Placental pericyte (primary cell): ENCODE data around the gene OCIAD1. TPM values are rescaled to one million over a fixed set of nuclear protein-coding genes. Genes with fewer than 3 reads are reported as not detected.

Experiments used
- total RNA-seq: library from RNA; depleted of rRNA; stranded (reverse); fragments of >200 nt; gene quantifications from 2 replicates; pipeline ENCODE4 v1.2.3, GENCODE V29; 2012

The OCIAD1 gene, protein sequence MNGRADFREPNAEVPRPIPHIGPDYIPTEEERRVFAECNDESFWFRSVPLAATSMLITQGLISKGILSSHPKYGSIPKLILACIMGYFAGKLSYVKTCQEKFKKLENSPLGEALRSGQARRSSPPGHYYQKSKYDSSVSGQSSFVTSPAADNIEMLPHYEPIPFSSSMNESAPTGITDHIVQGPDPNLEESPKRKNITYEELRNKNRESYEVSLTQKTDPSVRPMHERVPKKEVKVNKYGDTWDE
- total RNA-seq, result 98.1 and 117 TPM in 2 replicates

DNA sequence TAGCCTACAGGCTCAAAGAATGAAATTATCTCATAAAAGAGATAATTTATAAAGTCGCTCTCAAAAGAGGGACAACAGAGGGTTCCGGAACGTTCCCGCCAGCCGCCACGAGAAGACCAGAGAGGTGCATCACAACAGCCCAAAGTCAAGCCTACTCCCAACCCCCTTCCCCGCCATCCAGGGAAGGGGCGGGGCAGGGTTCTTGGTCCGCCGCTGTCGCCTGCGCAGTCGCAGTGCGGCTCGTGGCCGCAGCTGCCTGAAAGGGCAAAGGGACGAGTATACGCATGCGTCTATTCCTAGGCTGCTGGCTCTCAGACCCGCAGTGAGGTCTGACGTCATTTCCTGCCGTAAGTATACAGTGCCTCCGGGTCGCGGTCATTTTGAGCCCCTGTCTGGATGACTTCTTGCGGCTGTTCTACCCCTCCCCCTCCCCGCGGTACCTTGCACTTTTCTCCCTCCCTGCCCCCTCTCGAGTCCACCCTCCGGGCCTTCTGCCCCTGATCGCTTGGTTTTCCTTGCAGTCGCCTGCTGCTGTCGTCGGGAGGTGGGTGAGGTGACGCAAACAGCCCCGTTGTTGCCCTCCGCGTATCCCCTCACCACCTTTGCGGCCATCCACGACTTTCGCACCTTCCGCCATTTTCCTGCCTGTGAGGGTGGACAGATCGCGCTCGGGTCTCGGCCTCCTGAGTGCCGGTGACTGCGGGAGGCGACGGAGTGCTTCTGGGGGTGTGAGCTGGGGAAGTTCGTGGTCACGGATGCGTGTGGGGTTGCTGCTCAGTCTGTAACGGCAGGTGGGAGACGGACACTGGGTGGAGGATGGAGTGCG is at the start of gene OCIAD1:
OCIAD1 (plus strand) TSS at position 383 of the 826 bp plus-strand sequence. CDS start 1,537 bp downstream, outside the sequence.

DNA sequence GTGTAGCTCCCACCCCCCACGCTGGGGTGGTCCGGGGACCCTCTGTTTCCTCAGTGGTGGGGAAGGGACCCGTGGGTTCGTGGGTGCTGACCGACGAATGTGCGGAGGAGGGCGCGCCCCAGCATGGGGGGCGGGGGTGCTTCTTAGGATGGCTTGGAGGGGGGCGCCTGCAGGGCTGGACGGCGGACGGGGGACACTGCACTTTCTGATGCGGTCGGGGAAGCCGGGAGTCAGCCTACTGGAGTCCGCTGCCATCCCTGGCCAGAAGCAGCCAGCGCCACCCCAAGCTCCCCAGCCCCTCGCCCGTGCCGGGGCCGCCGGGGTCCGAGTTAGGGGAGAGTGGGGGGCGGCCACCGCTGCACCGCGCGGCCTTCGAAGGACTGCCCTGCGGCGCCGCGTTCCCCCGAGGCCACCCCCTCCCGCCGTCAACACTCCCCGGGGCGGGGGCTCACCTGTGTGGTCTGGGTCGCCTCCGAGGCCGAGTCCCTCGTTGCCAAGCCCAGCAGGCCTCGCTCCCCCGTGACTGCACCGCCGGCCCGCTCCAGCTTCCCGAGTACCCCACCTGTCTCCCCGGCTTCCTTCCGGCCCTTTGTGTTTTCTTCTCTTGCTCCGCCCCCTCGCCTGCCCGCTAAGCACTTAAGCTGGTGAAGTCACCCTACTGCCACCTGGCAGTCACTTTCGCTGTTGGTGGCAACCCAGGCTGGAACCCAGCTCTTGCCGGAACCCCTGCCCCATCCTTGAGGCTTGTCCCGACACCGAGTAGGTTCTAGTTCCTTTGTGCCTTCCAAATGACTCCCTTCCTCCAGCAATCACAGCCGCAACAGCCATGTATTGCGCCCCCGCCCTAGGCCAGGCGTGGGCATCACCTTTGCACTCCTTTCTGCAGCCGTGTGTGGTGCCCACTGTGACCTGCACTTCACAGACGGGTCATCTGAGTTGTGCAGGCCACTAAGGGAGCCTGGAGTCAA is 75.6 kb downstream of the OCIAD1 start, which contains the start of gene OCIAD2:
OCIAD2 (minus strand) TSS at position 569 of the 968 bp plus-strand sequence. CDS start 2,225 bp downstream, outside the sequence.

Other genes with a start within 250 kb of the OCIAD1 start
- 31.7 and 77.6 TPM in 2 replicates for gene FRYL, start 50.8 kb upstream of the OCIAD1 start, total RNA-seq
- 5.0 and 5.4 TPM in 2 replicates for gene OCIAD2, start 75.7 kb downstream of the OCIAD1 start, total RNA-seq
- gene CWH43, start 155.2 kb downstream of the OCIAD1 start, total RNA-seq, result not detected in 2 replicates